GM12878 (cell line): ENCODE results near the gene PM20D2. TPM values are rescaled to one million over a fixed set of nuclear protein-coding genes. Genes with fewer than 3 reads are reported as not detected.

Experiments
- CBX5 ChIP-seq: sonication (generic); IDR thresholded peaks from 2 replicates; pipeline ENCODE4 v1.6.1; 2016; ENCODE audit warnings: low read depth, moderate library complexity, mild to moderate bottlenecking, inconsistent platforms
- FOXK2 ChIP-seq: fragments of 450-650 bp; IDR thresholded peaks from 2 replicates; pipeline ENCODE4 v1.6.1; 2017; ENCODE audit warnings: mild to moderate bottlenecking, moderate library complexity
- JUNB ChIP-seq: IDR thresholded peaks from 2 replicates; pipeline ENCODE4 v1.6.1; 2016; ENCODE audit warnings: antibody characterized with exemption, mild to moderate bottlenecking
- MTA2 ChIP-seq: fragments of 450-650 bp; IDR thresholded peaks from 2 replicates; pipeline ENCODE4 v1.6.1; 2016; ENCODE audit warnings: low read depth, mild to moderate bottlenecking, moderate library complexity
- NR2F1 ChIP-seq: fragments of 450-650 bp; conservative IDR thresholded peaks from 2 replicates; pipeline ENCODE4 v1.6.1; 2017; ENCODE audit warnings: mild to moderate bottlenecking
- PAX8 ChIP-seq: fragments of 450-650 bp; IDR thresholded peaks from 2 replicates; pipeline ENCODE4 v1.6.1; 2017; ENCODE audit warnings: mild to moderate bottlenecking, moderate library complexity
- PBX3 ChIP-seq: IDR thresholded peaks from 2 replicates; pipeline ENCODE4 v1.6.1; 2011; ENCODE audit warnings: mild to moderate bottlenecking, low read depth, low read length, moderate library complexity; ENCODE audit not compliant: insufficient replicate concordance
- POU2F2 ChIP-seq: IDR thresholded peaks from 3 replicates; pipeline ENCODE4 v1.6.1; 2011; ENCODE audit warnings: low read depth, mild to moderate bottlenecking, low read length, borderline replicate concordance
- PRDM15 ChIP-seq: fragments of 450-650 bp; formaldehyde crosslinking; IDR thresholded peaks from 2 replicates; pipeline ENCODE4 v1.4.0; 2020; ENCODE audit warnings: mild to moderate bottlenecking, moderate library complexity
- WRNIP1 ChIP-seq: IDR thresholded peaks from 2 replicates; pipeline ENCODE4 v1.6.1; 2011; ENCODE audit warnings: low read depth, low read length, improper control_type of control experiment, borderline replicate concordance
- ZNF217 ChIP-seq: fragments of 450-650 bp; IDR thresholded peaks from 2 replicates; pipeline ENCODE4 v1.6.1; 2017; ENCODE audit warnings: antibody characterized with exemption, mild to moderate bottlenecking
- polyA plus RNA-seq, 11 experiments: library from polyadenylated mRNA; depleted of rRNA in 4 of 11; unstranded in 6 of 11; stranded (reverse) in 5 of 11; fragments of >200 nt; fragmentation: Nextera tagmentation in 4 of 11; fragmentation: Illumina TruSeq in 1 of 11; extraction: Ambion mirVana in 4 of 11; extraction: Trizol in 1 of 11; gene quantifications; 1 replicate in 1 of 11; 2 replicates in 10 of 11; pipeline versions ENCODE4 v1.2.1 to v1.2.3, GENCODE V29; 2011 to 2016; ENCODE audit warnings: inconsistent platforms in 2 of 11, missing spikeins in 2 of 11, low read depth in 1 of 11
- total RNA-seq, 4 experiments: library from RNA; depleted of rRNA in 3 of 4; stranded (reverse); fragments of >200 nt in 3 of 4; fragmentation: Illumina TruSeq in 1 of 4; extraction: Trizol in 1 of 4; gene quantifications; 2 replicates each; pipeline versions ENCODE4 v1.2.1 to v1.2.3, GENCODE V29; 2013 to 2021

The PM20D2 gene
- total and polyA plus RNA-seq, 10 of the 15 experiments (the other 5 are each of a cell fraction or from before 2014, with no cell fraction given) = 7.8 to 23.6 (median 15.7) TPM

GRCh38 chr6:89144354-89144906 is 1.4 kb upstream of the PM20D2 start (continued):
- no peak for TF ChIP-seq PRDM15
- no peak for TF ChIP-seq CBX5
- peak; percentile 62 for TF ChIP-seq JUNB
- TF ChIP-seq NR2F1 = no peak
- peak; percentile 90; the same call in 2 of the 3 replicates for TF ChIP-seq POU2F2
- TF ChIP-seq WRNIP1 = no peak
- TF ChIP-seq MTA2 = no peak
- TF ChIP-seq ZNF217 = no peak
- no peak for TF ChIP-seq PBX3
- TF ChIP-seq PAX8 = no peak
- no peak for TF ChIP-seq FOXK2
